ENCODE data around the gene DDAH1.

- TF ChIP-seq CTCF (IDR thresholded peaks at IDR 0.05) (no peak), ZNF232 (CRISPR knock-in tag; IDR thresholded peaks at IDR 0.05) (no peak), KAT7 (CRISPR knock-in tag; IDR thresholded peaks at IDR 0.05; ENCODE audit: borderline replicate concordance) (no peak), RELA (CRISPR knock-in tag; IDR thresholded peaks at IDR 0.05; ENCODE audit: borderline replicate concordance) (no peak), GRHL2 (CRISPR knock-in tag; IDR thresholded peaks at IDR 0.05; ENCODE audit: insufficient replicate concordance, severe bottlenecking) (no peak), ELF4 (CRISPR knock-in tag; IDR thresholded peaks at IDR 0.05; ENCODE audit: low read depth) (no peak), OVOL2 (CRISPR knock-in tag; IDR thresholded peaks at IDR 0.05; ENCODE audit: borderline replicate concordance) (no peak), E2F5 (CRISPR knock-in tag; IDR thresholded peaks at IDR 0.05) (no peak)
These were observed 164.8 kb downstream of the DDAH1 start for GRCh38 chr1:85300140-85300539.

Data from WTC11 (cell line).